Inferior parietal cortex (tissue), 1 donor: ENCODE measurements around the gene TGFBR3.

Source experiments
- DNase-seq: peaks from one replicate; pipeline ENCODE4 v3.0.0-alpha.2; 2016; ENCODE audit errors: extremely low spot score

Gene TGFBR3

GRCh38 chr1:91778964-91779363 lies 107.0 kb downstream of the TGFBR3 start:
- no peak for DNase-seq

DNA sequence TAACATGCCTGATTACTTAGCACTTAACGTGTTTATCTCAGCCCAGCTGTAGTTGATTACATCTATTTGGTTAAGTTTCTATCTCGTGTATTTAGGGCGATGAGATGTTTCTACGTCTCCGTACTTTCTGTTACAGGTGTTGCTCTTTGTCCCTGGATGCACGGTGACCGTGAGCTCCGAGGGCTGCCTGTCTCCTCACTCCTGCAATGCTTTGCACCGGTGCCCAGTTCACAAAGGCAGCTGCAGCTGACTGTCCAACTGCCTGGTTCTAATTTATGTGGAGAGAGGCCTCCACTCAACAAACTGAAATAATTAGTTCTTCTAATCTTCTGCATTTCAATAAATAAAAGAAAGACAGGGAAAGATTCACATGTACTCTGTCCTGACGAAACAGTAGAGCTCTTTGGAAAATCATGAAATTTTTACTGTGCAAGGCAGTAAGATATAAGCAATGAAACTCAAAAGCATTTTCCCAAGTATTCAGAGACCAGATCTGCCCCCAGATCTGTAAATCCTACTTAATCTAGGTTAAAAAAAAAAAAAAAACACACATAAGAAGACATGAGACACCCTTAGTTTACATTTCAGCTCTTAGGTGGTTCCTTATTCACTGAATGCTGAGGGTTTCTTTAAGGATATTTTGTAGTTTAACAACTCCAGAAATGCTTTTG lies 108.2 kb downstream of the TGFBR3 start:
- no peak for DNase-seq

DNA sequence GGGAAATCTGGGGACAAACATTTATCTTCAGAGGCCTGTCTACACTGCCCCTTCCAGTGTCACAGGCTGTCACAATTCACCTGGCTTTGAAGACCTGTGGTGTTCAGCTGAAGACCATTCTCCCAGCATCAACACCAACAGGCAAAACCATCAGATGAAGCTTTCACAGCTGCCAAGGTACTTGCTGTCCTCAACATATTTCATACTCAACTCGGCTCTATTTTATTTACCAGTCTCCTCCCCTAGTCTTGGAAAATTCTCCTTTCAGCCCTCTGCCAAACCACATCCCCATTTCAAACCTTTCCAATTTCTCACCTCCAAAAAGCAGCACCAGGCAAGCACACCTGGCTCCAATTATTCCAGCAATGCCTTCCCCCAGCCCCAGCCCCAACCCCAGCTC lies 108.8 kb downstream of the TGFBR3 start:
- no peak for DNase-seq

DNA sequence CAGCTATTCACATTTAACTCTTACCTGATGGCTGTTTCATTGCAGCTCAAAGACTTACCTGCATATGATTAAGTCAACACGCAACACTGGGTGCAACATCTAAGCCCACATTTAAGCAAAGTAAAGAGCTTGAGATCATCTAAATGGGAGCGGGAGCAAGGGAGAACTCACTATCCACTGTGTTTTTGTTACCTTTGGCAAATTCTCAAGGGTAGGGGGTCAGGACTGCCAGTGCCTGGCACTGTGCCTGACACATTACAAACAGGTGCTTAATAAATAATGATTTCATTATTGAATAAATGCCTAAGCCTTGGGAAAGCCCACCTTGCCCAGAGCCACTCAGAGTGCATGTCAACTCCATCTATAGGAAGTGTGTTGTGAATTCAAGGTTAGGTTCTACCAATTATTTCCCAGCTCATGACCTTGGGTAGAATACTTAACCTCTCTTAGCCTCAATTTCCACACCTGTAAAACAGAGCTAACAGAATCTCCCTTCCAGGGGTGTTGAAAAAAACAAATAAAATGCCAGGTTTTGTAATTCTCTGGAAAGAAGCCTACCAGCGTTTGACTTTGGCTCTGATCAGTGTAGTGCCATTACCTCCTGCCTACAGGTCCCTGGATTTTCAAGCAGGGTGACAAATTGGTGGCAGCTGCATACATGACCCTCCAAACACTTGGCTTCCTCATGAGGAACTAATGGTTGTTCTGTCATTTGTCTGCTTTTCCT lies 109.7 kb downstream of the TGFBR3 start:
- DNase-seq, result no peak

DNA sequence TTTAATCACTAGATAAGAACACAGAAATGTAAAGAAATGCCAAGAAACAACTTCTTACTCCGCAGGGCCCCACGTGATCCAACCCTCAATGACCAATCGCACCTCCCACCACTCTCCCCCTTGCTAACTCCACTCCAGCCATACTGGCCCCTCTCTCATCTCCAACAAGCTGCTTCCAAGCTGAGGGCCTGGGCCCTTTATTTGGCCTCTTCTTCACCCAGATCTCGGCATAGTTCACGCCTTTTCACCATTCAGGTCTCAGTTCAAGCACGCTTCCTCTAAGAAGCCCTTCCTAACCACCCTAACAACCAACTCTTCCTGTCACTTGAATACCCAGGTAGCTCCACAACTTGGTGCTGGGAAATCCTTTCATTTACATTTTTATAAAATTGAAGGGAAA lies 110.7 kb downstream of the TGFBR3 start:
- DNase-seq, result no peak

DNA sequence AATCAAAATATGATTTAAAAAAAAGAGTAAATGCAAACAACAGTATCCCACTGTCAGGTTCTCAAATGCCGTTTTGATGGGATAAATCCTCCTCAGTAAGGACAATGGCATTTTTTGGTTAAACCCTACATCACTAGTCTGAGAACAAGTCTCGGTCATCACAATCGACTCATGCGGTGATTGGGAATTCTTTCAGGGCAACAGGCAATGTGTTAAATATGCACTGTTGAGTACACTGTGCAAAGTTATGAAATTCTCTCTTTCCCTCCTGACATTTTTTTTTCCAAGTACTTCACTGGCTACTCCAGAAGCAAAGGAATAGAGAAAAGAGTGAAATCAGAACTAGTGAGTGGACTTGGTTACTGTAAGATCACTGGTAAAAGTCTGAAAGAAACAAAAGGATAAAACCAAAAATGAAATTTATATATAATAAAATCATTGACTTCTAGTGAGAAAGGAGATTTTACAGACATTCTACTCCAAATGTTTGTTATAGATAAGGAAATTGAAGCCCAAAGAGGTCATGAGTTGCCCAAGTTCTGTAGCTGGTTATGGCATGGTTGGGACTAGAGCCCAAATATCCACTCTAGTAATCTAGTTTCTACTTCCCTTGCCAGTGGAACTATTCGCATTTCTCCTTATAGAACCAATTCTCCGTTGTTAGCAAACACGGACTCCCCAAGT lies 111.3 kb downstream of the TGFBR3 start:
- no peak for DNase-seq

DNA sequence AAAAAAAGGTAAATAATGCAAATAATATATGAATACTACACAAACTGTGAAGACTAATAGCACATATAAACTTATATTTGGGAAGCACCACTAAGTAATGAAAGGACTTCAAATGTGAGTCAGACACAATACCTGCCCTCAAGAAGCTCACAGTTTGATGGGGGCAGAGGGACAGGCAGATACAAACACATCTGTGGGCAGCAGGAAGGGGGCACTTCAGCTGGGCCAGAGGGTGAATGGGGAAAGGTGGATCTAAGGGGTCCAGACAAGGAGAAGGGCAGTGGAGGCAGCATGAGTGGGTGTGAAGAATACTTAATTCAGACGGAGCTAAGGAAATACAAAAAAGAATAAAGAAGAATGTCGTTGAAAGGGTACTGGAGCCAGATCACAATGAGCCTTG lies 114.2 kb downstream of the TGFBR3 start:
- DNase-seq, result no peak

DNA sequence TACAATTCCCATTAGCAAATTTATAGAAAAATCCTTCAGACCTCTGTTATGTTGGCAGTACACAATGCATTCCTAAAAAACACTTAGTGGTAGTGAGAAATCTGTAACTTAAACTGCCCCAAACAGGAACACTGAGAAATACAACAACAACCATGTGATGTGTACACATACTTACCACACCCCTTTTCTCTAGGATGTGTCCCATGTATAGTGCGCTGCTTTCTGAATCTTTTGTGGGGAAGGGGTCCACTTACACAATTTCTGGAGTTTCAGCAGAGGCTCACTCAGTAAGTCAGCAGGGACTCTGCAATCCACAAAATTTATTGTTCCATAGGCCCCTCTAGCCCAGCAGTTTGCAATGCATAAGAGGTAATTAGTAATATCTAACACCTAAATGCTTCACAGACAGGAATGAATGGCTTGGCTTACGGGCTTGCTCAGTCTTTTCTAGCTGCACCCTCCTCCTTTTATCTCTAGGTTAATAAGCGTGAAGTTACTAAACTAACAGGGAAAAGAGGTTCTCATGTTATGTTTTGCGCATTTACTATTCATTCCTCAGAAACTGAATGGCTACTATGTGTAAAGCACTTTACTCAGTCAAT lies 115.2 kb downstream of the TGFBR3 start:
- no peak for DNase-seq

GRCh38 chr1:91769742-91770141 lies 116.2 kb downstream of the TGFBR3 start:
- DNase-seq, result no peak

- DNase-seq, result no peak
These were observed 116.9 kb downstream of the TGFBR3 start for GRCh38 chr1:91768786-91769725.

- DNase-seq, result no peak
These were observed 117.8 kb downstream of the TGFBR3 start for GRCh38 chr1:91768120-91768519.

- DNase-seq, result no peak
These were observed 119.1 kb downstream of the TGFBR3 start for GRCh38 chr1:91766883-91767282.

DNA sequence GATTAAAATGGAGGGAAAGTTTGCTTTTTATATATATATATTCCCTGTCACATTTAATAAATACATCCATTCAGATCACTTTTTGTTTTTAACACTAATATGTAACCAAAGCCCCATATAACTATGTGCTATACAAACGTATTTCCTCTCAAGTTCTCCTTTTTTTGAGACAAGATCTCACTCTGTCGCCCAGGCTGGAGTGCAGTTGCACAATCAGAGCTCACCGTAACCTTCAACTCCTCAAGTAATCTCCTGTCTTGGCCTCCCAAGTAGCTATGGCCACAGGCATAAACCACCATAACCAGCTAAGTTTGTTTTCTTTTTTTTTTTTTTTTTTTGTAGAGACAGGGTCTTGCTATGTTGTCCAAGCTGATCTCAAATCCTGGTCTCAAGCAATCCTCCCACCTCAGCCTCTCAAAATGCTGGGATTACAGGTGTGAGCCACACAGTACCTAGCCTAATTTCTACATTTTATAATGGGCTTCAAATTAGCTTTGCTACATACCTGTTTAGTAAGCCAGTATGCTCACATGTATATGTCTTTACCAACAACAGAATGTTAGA lies 120.0 kb downstream of the TGFBR3 start:
- DNase-seq, result no peak

- DNase-seq, result no peak
These were observed 120.7 kb downstream of the TGFBR3 start for GRCh38 chr1:91765293-91765692.

GRCh38 chr1:91764471-91765115 lies 121.4 kb downstream of the TGFBR3 start:
- no peak for DNase-seq

DNA sequence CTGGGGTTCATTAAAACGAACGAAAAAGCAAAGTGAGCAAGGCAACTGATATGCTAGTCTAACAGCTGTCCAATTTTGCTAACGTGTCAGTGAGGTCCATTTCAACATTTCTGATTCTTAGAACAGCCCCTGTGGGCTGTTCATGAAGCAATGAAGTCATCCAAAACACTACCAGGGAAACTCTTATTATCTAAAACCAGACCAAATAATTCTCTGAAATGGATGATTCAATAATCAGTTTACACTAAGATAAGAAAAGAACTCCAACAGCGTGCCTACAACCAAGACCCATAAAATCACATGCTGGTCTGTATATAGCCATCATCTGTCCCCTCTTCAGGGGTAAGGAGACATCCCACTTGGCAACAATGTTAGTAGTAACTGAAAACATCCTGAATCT lies 122.7 kb downstream of the TGFBR3 start:
- no peak for DNase-seq

- DNase-seq, result no peak
These were observed 124.6 kb downstream of the TGFBR3 start for GRCh38 chr1:91761295-91761721.

DNA sequence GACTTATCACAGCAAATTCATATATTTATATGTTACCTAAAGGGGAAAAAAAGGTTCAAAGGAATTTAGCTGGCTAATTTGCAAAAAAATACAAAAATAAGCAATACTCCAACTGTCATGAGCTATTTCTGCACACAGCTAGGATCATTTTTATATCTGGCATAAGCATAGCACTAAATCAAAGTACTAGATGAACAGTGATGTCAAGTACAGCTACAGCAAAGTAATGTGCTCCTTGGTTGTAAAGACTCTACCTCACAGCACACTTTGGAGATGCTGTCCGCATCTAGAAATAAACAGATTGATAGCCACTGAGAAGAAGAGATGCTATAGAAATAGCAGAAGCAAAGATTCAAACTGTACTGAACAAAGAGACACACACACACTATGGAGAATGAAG lies 125.4 kb downstream of the TGFBR3 start:
- DNase-seq, result no peak

DNA sequence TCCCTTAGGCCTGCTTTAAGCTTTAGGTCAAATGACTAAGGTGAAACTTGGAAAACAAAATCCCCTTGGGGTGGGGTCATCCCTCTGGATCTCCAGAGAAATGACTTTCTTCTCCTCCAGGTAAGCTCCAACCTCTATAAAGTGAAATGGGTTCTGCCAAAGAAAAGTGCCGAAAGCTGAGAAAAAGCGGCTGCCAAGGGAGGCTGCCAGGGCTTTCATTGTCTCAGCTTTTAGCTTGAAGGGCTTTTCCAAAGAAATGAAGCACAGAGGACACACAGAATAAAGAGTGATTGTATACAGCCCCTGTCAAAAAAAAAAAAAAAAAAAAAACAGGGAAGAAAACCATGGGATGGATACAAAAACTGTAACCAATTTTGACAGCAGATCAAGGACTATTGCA lies 126.9 kb downstream of the TGFBR3 start:
- no peak for DNase-seq

DNA sequence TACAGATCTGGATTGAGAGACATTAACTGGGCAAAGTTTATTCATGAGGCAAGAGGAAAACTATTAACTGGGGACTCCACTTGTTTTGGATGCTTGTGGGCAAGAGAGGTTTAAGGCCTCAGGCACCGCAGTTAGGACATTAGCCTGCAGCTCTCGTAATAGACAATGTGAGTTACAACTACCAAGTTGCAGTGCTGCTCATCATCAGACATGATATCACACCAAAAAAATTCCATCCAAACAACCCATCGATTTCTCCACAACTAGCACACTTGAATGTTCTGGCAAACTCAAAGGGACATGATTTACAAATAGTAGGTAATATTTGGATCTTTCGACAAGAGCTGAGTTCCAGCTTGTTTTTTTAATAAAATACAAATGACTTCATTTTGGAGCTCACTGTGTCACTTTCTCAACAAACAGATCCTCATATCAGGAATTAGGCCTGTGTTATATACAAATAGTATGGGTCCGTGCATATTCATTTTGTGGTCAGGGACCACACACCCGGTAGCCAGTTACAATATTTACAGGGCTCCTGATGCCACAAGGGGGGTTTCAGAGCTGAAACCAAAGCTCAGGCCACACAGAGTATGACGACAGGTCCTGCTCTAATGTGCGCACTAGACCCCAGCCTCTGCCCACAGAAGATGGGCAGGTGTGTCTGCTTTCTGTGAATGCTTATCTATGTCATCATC lies 128.0 kb downstream of the TGFBR3 start:
- DNase-seq, result no peak
